A673 (cell line): ENCODE measurements around the gene RFC1. TPM values are rescaled to one million over a fixed set of nuclear protein-coding genes. Genes with fewer than 3 reads are reported as not detected.

Source experiments
- BruUV-seq: library from RNA; stranded (reverse); fragments of 400-500 nt; replicated peaks from 2 replicates; lab custom pipeline; 2021; lab: Mats Ljungman, UMichigan
- CTCF ChIA-PET: fragments of 300-600 bp; sonication (Branson Sonifier 250); formaldehyde crosslinking; loops from one replicate; lab custom pipeline; 2022; ENCODE audit warnings: antibody characterized with exemption; lab: Charles Lee
- POLR2A ChIA-PET: fragments of 300-600 bp; sonication (Branson Sonifier 250); formaldehyde crosslinking; loops from one replicate; lab custom pipeline; 2022; ENCODE audit warnings: antibody characterized with exemption; ENCODE audit not compliant: low non-redundant PET; lab: Charles Lee
- DNase-seq: peaks from one replicate; pipeline ENCODE4 v3.0.0-alpha.2; 2015; ENCODE audit warnings: low spot score
- H3K27ac ChIP-seq: fragments of 200-600 bp; sonication (generic); 2 replicates; pipeline ENCODE4 v1.5.1; 2016; ENCODE audit warnings: mixed run types, low read depth, mild to moderate bottlenecking, mixed read lengths, antibody characterized with exemption, low read length; ENCODE audit not compliant: poor library complexity, severe bottlenecking
- H3K27me3 ChIP-seq: fragments of 200-600 bp; sonication (generic); replicated peaks from 2 replicates; pipeline ENCODE4 v1.6.1; 2017; ENCODE audit warnings: mixed run types, low read depth, mild to moderate bottlenecking, mixed read lengths, antibody characterized with exemption, low read length; ENCODE audit not compliant: insufficient read depth, poor library complexity
- H3K36me3 ChIP-seq: fragments of 200-600 bp; sonication (generic); 2 replicates; pipeline ENCODE4 v1.6.1; 2016; ENCODE audit warnings: mixed run types, mild to moderate bottlenecking, mixed read lengths, antibody characterized with exemption, low read length; ENCODE audit not compliant: insufficient read depth, poor library complexity, severe bottlenecking
- H3K4me1 ChIP-seq: fragments of 200-600 bp; sonication (generic); 2 replicates; pipeline ENCODE4 v1.6.1; 2017; ENCODE audit warnings: mixed run types, mild to moderate bottlenecking, mixed read lengths, antibody characterized with exemption, low read length; ENCODE audit not compliant: insufficient read depth, poor library complexity, severe bottlenecking
- H3K4me3 ChIP-seq: fragments of 200-600 bp; sonication (generic); 2 replicates; pipeline ENCODE4 v1.5.1; 2016; ENCODE audit warnings: low read depth, mixed run types, mild to moderate bottlenecking, mixed read lengths, low read length; ENCODE audit not compliant: poor library complexity, severe bottlenecking
- H3K9me3 ChIP-seq: fragments of 200-600 bp; sonication (generic); 2 replicates; pipeline ENCODE4 v1.6.1; 2016; ENCODE audit warnings: mixed run types, low read depth, mild to moderate bottlenecking, mixed read lengths, antibody characterized with exemption, low read length; ENCODE audit not compliant: poor library complexity, severe bottlenecking
- CTCF ChIP-seq: fragments of 300-800, 200-600 bp; sonication (generic); conservative IDR thresholded peaks from 2 replicates; pipeline ENCODE4 v1.5.1; 2017; ENCODE audit warnings: low read depth, mild to moderate bottlenecking, antibody characterized with exemption, low read length, moderate library complexity, mixed read lengths
- EZH2 ChIP-seq: fragments of 200-600 bp; sonication (generic); IDR thresholded peaks from 2 replicates; pipeline ENCODE4 v1.6.1; 2017; ENCODE audit warnings: borderline replicate concordance, low read depth, mild to moderate bottlenecking, mixed read lengths, antibody characterized with exemption, low read length; ENCODE audit not compliant: poor library complexity, severe bottlenecking
- intact Hi-C: fragments of 100-400 bp; cut with micrococcal nuclease; formaldehyde crosslinking; loops from one replicate; pipeline ENCODE4 v1.10.0; 2022; ENCODE audit not compliant: unreplicated experiment
- total RNA-seq: library from RNA; stranded (reverse); gene quantifications from 2 replicates; pipeline ENCODE4 v1.2.3, GENCODE V29; 2021

The RFC1 gene
- total RNA-seq, 1 experiment from 2014 or later: 71.8 TPM

GRCh38 chr4:39341075-39341725, 25.0 kb downstream of the RFC1 start:
- ChIA-PET POLR2A (no interaction called here), CTCF (no interaction called here)
- Histone ChIP-seq H3K36me3 (peaks cover 7% of the 10 kb centered on the region), H3K4me1 (no peaks in the 10 kb centered on the region), H3K9me3 (no peaks in the 10 kb centered on the region), H3K27ac (no peak overlapping the region), H3K27me3 (no peaks in the 10 kb centered on the region), H3K4me3 (no peak overlapping the region)
- intact Hi-C loops: no loop called here
- TF ChIP-seq EZH2: no peak
- TF ChIP-seq CTCF: no peak
- no TSS peak for BruUV-seq
- DNase-seq: no peak

DNA sequence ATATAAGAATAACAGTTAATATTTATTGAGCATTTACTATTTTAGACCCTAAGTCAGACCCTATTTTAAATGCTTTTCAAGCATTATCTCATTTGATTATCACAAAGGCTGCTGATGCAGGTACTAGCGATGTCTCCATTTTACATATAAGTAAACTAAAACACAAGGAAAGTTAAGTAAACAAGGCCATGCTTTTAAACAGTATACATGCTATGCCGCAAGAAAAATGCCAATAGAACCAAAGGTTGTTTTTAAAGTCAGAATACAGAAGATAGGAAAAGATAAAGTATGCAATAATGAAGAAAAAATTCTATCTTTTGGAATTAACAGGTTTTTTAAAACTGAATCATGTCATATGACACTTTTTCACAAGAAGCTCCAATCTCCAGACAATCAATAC, 26.2 kb downstream of the RFC1 start:
- ChIA-PET CTCF (no interaction called here), POLR2A (interaction anchor here (0.7 kb wide), 1 partner anchor 158 kb away, joined by 3 read pairs; no protein-coding TSS in a partner anchor)
- H3K4me3 ChIP-seq: no peak overlapping the region
- no peaks in the 10 kb centered on the region for H3K9me3 ChIP-seq
- DNase-seq: no peak
- BruUV-seq: no TSS peak
- intact Hi-C loops: no loop called here
- peaks cover 7% of the 10 kb centered on the region for H3K36me3 ChIP-seq
- H3K27me3 ChIP-seq: no peaks in the 10 kb centered on the region
- no peak for TF ChIP-seq EZH2
- TF ChIP-seq CTCF: no peak
- no peak overlapping the region for H3K27ac ChIP-seq
- H3K4me1 ChIP-seq: no peaks in the 10 kb centered on the region

DNA sequence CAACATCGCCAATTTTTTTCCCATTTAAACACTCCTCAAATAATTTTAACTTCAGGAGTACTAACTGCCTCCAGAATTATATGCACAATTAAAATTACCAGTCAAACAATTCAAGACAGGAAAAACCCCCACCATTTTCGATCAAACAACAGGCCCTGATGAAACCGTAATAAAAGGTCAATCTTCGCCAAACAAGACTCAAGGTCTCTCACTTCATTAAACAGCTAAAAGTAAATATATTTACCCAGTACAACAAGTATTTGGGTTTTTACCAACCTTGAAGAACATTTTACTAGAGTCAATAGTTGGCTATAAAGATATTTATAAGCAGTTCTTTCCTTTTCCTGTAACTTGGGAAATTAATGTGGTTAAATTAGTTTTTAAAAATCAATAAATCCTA, 28.3 kb downstream of the RFC1 start:
- no peak for TF ChIP-seq CTCF
- TF ChIP-seq EZH2: no peak
- Histone ChIP-seq H3K36me3 (peaks cover 7% of the 10 kb centered on the region), H3K27ac (no peak overlapping the region), H3K4me3 (no peak overlapping the region), H3K27me3 (no peaks in the 10 kb centered on the region), H3K9me3 (no peaks in the 10 kb centered on the region), H3K4me1 (no peaks in the 10 kb centered on the region)
- no peak for DNase-seq
- POLR2A ChIA-PET: no interaction called here
- no TSS peak for BruUV-seq
- intact Hi-C loops: no loop called here
- CTCF ChIA-PET: no interaction called here
